Cardiac septum (tissue), 1 donor: ENCODE data around the gene DDOST. TPM values are rescaled to one million over a fixed set of nuclear protein-coding genes. Genes with fewer than 3 reads are reported as not detected.
"Not testable (repeated sequence)": the region's sequence is repeated elsewhere in the genome, so short reads cannot be mapped to it uniquely, and the experiment has no call there.

ENCODE experiments used
- DNase-seq: peaks from one replicate; pipeline ENCODE4 v3.0.0-alpha.2; 2020; ENCODE audit warnings: low spot score
- intact Hi-C: fragments of 100-400 bp; cut with DNase I; formaldehyde crosslinking; loops from one replicate; pipeline ENCODE4 v1.14.0; 2022
- total RNA-seq: library from RNA; stranded (reverse); fragmentation: NEBNext Ultra II Directional; extraction: Animal tissue kit (Norgen Biotek cat#: 25700); gene quantifications from one replicate; pipeline ENCODE4 v1.2.1, GENCODE V29; 2021
- donor health status: DM: no; HTN: no; CAD: no.

Gene DDOST
- total RNA-seq, 1 donor from 2014 or later, result 108 TPM

DNA sequence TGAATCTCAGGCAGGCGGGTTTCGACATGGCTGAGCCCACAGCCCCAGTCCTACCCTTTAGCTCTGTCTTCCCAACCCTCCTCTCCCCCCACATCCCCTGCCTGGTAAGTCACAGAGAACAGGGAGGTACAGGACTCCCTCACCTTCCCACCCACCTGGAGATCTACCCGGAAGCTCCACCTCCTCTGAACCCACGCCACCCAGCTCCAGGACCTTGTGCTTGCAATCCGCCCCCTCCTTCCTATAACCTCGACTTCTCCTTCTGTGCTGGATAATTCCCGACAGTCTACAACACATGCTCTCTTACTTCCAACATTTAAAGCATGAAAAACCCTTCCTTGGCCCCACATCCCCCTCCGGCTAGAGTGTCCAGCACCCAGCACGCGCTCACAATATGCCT, 34.3 kb upstream of the DDOST start:
- intact Hi-C loops, result no loop called here
- no peak for DNase-seq

DNA sequence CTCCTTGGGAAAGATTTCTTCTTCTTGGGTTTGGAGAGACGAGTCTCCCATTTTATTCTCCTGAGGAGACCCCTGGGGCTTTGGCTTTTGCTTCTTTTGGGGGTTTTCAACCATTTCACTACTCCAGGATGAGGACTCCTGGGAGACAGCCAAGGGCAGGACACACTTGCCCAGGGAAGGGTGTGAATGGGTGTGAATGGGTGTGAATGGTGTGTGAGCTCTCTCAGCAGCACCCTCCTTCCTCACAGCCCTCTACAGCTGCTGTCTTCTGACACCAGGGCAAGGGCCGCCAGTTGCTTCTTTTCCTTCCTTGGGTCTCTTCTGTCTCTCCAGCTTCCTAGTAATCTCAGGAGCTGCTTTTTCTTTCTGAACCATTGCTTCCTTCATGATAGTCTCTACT, 32.5 kb upstream of the DDOST start:
- DNase-seq, result no peak
- intact Hi-C loops, result no loop called here

DNA sequence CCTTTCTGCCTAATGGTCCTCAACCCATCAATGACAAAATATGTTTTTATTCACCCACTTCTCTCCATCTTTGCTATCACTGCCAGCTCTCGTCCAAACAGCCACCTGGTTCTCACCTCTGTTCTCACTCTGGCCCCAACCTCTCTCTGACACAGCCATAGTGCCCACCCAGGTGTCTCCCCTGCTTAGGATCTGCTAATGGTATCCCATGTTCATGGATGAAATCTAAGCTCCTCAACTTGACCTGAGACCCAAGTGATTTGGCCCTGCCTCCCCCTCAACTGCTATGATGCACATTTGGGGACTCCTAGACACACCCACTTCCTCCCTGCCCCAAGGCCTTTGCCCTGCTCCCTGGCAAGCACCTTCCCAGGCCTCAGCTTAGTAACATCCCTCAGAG, 30.7 kb upstream of the DDOST start:
- no peak for DNase-seq
- intact Hi-C loops, result no loop called here

DNA sequence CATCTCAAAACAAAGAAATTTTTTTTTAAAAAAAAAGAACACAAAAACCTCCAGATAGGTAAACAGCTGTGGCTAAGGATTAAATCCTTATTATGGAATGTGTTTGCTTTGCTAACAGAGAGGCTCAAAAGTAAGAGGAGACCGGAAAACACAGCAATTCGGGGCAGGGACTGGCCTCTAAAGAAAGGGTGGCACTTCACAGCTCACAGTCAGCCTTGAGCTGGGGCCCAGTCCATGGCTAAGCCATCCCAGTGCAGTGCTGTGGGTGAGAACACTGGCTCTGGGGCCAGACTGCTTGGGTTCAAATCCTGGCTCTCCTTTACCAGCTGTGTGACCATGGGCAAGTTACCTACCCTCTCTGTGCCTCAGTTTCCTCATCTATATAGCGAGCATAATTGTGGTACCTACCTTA, 28.5 kb upstream of the DDOST start:
- DNase-seq, result no peak
- intact Hi-C loops, result no loop called here

DNA sequence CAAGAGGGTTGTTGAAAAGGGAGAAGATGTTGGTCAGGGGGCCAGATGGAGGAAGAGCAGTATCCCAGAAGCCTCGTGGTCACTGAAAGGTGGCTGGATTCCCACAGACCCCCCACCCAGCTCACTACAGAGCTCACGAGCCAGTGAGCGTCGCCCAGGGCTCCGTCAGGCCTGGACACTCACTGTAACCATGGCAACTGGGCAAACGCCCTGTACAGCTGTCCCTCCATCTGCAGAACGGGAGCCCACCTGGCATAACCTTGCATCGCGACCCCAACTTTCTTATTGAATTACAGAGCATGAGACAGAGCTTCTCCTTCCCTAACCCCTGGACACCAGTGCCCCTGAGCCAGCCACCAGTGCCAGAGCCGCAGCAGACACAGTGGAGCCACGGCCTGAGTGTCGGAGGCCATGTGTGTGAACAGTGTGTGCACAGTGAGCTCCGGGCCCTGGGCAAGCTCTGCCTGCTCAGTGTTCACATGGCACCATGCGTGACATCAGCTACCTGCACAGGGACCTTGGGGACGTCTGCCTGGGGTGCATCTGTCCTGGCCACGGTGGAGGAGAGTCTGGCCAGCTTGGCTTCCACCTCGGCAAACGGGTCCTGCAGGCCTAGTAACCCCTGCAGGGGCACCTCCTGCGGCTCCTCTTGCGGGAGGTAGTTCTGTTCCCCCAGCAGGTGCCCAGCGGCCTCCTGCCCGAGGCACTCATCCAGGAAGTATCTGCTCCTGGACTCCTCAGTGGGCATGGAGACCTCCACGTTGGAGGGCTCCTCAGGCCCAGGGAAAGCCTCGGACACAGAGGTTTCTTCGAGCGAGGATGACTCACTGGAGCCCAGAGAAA, 25.9 kb upstream of the DDOST start:
- intact Hi-C loops, result no loop called here
- no peak for DNase-seq

DNA sequence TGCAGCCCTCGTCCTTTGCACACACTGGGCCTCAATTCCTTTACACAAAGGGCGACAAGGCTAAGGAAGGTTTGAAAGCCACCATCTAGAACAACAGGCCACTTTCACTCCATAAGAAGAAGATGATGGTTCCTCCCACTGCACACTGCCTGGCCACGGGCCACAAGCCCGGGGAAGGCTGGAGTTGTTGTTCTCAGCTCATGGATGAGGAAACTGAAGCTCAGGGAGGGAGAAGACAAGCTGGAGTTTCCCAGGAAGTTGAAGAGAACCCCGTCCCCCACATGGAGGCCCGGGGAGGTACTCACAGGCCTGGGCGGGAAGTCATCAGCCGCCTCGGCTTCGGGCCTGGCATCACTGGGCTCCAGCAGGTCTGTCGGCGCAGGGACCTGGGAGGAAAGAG, 24.6 kb upstream of the DDOST start:
- intact Hi-C loops, result no loop called here

DNA sequence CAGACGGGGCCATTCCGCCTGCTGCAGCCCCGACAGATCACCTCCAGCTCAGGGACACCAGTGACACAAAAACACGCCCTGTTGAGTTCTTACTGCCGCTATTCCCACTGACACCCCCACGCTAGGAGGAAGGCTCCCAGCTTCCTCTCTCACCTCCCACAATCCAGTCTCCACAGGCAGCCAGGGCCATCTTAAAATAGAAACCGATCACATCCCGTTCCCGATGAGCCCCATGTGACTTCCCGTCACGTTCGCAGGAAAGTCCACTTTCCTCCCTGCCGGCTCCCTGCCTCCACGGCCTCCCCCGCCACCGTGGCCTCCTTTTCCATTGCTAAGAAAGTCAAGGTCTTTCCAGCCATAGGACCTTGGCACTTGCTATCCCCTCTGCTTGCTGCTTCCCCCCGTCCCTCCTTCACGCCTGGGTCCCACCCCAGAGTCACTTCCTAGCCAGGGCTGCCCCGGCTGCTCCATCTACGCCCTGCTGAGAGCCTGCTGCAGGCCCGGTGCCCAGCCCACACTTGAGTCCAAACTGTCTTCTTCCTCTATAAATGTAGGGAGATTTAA, 24.0 kb upstream of the DDOST start:
- peak; percentile 82 for DNase-seq
- intact Hi-C loops, result no loop called here

More for the DNA sequence above, 24.6 kb upstream of the DDOST start:
- DNase-seq, result no peak

DNA sequence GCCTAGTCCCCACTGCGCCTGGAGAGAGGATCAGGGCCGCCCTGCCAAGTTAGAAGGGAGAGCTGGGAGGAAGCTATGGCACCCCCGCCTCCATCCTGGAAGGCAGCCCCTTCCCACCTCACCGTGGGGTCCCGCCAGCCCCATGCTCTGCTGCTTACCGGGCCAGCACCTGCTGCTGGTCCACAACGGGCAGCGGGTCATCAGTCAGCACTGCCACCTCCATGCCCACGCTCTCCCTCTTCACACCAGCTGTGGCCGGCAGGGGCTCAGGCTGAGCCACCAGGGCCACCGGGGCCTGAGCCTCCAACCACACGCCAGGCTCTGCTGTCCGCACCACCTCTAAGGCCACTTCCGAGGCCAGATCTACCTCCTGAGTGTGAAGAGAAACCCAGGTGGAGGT, 23.5 kb upstream of the DDOST start:
- intact Hi-C loops, result no loop called here
- no peak for DNase-seq

DNA sequence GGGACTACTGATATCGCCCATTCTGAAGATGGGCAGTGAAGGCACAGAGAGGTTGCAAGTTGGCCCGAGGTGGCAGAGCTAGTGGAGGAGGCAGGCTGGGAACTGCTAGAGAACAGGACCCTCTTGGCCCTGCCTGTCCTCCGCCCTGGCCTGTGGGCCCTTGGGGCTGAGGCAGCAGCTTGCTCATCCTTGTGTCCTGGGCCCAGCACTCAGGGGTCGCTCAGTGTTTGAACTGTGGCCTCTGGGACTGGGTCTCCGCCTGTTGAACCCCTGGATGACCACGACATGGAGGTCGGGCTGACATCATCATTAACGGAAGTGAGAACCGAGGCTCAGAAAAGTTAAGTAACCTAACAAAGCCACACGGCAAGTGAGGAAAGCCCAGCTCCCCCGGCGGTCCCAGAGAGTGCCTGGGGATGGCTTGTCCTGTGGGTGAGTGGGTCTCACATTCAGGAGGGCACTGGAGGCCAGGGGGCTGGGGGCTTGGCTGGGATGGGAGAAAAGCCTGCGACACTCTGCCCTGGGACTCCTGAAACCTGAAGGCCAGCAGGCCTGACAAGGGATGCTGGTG, 23.0 kb upstream of the DDOST start:
- intact Hi-C loops, result no loop called here
- no peak for DNase-seq

DNA sequence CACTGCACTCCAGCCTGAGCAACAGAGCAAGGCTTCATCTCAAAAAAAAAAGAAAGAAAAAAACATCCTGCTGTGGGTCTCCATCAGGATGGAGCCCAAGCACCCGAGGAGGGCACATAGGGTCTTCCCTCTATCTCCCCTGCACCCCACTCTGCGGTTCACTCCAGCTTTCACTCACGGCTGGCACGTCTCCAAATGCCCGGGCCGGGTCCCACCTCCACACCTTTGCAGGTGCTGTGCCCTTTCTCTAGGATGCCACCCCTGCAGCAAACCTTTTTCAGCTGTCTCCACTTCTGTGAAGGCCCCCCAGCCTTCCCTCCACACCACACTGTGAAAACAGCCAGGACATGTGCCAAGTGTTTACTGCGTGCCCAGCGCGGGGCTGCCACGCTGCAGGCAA, 22.4 kb upstream of the DDOST start:
- DNase-seq, result no peak
- intact Hi-C loops, result no loop called here

DNA sequence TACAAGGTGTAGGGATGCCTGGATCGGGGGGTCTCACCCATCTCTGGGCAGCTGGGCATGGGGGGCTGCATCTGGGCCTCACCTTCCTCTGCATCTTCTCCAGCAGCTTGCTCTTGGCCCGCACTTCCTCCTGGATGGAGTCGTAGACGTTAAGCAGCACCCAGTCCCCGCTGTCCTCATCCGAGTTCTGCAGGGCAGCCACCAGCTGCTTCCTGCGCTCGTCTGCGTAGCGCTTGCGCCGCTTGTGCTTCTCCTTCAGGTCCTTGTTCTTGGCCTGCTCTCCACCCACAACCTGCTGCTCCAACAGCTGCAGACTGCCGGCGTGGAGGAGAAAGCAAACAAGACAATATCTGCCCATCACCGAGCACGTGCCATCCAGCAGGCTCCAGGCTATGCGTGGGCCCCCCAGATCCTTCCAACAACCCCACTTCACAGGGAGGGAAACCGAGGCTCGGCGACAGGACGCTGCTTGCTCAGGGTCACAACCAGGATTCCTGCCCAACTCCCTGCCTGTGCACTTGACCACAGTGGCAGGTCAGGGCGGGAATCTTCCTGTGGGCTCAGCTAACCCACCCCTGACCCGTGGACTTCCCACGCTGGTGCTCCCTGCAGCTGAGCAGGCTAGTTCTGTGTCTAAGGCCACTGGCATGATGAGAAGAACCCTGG, 21.5 kb upstream of the DDOST start:
- intact Hi-C loops, result no loop called here
- DNase-seq, result no peak

DNA sequence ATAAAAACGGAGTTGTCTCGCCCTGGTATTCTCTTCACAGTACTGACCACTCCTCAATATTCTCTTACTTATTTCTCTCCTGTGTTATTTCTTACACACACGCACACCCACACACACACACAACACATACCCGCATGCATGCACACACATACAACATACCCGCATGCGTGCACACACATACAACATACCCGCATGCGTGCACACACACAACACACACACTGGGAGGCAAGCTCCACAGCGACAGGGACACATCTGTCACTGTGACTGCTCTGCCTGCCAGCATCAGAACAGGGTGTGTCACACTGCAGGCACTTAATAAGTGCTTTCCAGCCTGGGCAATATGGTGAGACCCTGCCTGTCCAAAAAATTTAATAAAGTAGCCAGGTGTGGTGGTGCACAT, 20.8 kb upstream of the DDOST start:
- intact Hi-C loops, result no loop called here
- DNase-seq, result no peak

DNA sequence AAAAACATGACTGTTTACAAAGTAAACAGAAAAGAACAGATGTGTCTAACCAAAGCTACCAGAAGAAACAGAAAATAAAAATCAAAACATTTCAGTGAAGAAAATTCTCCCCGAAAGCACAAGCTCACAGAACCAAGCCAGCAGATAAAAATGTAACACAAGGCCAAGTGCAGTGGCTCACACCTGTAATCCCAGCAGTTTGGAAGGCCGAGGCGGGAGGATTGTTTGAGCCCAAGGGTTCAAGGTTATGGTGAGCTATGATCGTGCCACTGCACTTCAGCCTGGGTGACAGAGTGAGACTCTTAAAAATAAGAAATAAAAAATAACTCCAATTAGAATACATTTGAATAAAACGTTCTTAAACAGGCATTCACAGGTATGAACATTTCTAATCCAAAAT, 19.1 kb upstream of the DDOST start:
- DNase-seq, result no peak
- intact Hi-C loops, result no loop called here

DNA sequence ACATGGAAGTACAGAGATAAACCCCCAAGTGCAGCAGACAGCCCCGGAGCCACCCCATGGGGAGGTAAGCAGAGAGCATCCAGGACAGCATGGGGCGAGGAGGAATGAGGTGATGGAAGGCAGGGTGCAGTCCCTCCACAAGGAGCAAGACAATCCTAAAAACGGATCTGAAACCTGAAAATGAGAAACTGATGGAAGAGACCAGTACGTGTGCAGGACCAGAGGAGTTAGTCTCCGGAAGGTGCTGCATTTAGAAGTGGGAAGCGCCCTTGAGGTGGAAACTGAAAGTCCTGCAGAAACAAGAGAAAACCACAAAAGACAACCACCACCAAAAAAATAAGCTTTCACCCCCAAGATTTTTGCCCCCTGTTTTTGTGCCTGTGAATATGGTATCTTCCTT, 17.4 kb upstream of the DDOST start:
- DNase-seq, result no peak
- intact Hi-C loops, result no loop called here

DNA sequence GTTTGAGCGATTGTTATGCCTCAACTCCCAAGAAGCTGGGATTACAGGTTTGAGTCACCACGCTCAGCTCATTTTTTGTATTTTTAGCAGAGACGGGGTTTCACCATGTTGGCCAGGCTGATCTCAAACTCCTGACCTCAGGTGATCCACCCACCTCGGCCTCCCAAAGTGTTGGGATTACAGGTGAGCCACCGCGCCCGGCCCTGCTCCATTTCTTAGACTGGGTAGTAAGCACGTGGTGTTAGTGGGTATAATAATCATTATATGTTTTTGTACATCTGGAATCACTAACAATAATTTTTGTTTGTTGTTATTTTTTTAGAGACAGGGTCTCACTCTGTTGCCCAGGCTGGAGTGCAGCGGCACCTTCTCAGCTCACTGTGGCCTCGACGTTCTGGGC, 12.5 kb upstream of the DDOST start:
- intact Hi-C loops, DNase-seq: not testable (repeated sequence)

DNA sequence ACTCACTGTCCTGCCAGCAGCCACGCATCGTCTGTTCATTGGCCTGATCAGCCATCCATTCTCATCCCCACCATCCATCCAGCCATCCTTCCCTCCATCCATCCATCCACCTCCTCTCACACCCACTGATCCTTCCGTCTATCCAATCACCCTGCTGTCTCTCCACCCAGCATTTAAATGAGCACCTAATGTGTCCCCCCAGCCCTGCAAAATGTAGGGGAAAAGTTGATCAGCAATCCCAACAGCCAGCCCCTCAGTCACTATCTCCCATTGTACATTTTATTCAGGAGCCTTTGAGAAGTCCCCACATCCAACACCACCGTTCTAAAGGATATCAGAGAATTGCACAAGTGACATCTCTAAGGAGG, 11.1 kb upstream of the DDOST start:
- no peak for DNase-seq
- intact Hi-C loops, result no loop called here

DNA sequence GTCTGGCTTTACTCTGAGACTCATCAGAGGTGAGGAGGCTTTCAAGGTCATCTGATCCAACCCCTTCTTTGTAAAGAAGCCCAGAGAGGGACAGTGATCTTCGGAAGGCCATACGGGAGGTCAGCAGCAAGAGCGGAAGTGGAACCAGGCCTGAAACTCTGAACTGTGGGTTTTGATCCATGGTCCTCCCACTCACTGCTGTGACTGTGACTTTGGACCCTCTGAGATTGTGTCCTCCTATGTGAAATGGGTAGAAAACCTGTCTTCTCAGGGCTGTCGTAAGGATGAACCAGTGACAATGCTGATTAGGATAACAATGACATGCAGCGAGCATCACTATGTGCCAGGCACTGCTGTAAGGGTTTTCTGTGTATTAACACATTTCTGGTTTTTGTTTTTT, 9.8 kb upstream of the DDOST start:
- DNase-seq, result no peak
- intact Hi-C loops, result no loop called here

DNA sequence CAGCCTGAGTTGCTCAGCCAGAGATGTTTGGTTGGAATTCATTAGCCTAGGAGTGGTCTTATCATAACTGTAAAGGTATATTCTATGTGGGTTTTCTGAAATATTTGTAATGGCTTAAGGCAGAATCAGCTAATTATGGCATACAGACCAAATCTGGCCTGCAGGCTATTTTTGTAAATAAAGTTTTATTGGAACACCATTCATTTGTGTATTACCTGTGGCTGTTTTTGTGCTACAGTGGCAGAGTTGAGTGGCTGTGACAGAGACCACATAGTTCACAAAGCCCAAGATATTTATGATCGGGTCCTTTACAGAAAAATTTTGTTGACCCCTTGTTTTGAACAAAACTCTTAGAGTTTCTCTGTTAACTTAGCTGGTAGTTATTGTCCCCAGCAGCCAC, 7.4 kb upstream of the DDOST start:
- DNase-seq, result no peak
- intact Hi-C loops, result no loop called here

DNA sequence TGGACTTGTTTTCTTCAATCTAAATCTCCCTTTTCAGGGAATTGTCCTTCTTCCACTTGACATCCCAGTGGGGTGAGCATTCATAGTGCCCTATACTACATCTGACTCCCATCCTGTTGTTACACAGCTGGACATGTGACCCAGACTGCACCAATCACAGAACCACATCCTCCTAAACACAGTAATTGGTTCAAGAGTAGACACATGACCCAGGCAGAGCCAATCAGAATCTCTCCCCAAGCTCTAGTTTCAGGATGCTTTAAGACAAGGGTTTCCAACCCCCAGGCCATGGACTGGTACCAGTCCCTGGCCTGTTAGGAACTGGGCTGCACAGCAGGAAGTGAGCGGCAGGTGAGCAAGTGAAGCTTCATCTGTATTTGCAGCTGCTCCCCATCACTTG, 5.6 kb upstream of the DDOST start:
- DNase-seq, result no peak
- intact Hi-C loops, result no loop called here

DNA sequence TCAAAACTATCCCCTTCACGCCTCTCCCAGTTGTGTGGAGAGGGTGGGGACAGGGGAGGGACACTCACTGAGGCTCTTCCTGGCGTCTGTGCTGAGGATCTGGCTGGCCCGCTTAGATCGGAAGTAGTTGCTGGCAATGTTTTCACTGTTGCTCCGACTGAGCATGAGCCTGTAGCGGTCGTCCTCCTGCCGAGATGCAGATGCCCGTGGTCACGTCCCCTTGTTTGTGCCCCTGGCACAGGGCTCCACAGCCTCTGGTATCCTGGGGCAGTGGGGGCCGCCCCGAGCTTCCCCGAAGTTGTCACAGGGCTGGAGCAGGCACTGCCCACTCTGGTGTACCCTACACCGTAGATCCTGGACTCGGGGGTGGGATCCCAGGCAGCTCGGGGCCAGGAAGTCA, 5.0 kb upstream of the DDOST start:
- intact Hi-C loops, result no loop called here
- DNase-seq, result no peak

DNA sequence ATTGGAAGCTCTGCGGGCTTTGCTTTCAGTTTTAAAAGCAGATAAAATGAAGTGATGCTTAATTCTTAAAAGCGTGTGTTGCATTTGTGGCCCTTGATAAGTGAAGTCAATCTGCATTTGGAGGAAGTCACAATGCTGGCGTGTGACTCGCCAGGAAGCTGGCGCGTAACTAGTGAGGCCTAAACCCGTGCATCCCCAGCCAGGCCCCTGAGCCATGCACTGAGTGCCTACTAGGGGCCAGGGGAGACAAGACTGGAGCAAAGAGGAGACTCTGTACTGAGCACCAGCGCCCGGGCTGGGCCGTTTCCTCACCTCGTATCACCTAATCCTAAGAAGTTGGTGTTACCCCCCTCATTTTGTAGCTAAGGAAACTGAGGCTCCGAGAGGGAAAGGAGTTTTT, 4.6 kb upstream of the DDOST start:
- no peak for DNase-seq

More for the DNA sequence above, 4.6 kb upstream of the DDOST start:
- intact Hi-C loops, result no loop called here
